Measurements from ENCODE around the gene TRAM2. TPM values are rescaled to one million over a fixed set of nuclear protein-coding genes. Genes with fewer than 3 reads are reported as not detected.
A peak's percentile ranks its signal among the peaks of the same experiment; 100 is the strongest.

The TRAM2 gene
- total RNA-seq, 1 experiment from 2014 or later: 21.2 TPM

DNA sequence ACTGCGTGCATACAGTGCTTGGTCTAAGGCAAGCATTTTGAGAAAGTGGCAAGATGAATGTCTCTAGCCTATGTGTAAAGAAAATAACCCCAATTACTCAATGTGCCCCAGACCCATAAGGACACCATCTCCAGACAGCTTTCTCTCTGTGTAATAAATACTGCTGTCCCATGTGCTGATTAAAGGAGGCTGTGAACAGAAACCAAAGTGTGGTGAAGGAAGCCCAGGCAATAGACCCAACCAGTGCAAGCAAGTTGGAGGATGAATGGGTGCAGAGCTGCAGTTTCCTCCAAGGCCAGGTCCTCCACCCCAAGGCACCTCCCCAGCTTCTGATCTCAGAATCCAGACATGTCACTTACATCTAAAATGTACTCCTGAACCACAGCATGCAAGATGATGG, 60.6 kb downstream of the TRAM2 start:
- Histone ChIP-seq H4K20me1 (ENCODE audit: control insufficient read depth, insufficient read depth, insufficient read length) (no peaks in the 10 kb centered on the region), H2AFZ (ENCODE audit: low read length) (no peak overlapping the region), H2BK20ac (ENCODE audit: low read depth, low read length, poor library complexity, severe bottlenecking) (no peak overlapping the region), H3K23ac (ENCODE audit: insufficient read length, low read depth, low read length) (no peak overlapping the region), H3K27ac (ENCODE audit: insufficient read length, low read depth, low read length) (no peak overlapping the region), H3K14ac (ENCODE audit: insufficient read depth, low read length) (no peak overlapping the region), H2BK15ac (ENCODE audit: low read depth, low read length) (no peak overlapping the region), H3K79me2 (ENCODE audit: insufficient read depth, low read length) (peaks cover 2% of the 10 kb centered on the region; the same call in 1 of the 2 replicates), H3K18ac (ENCODE audit: insufficient read length, low read depth, low read length) (no peak overlapping the region), H3T11ph (ENCODE audit: low read length) (no peak overlapping the region), H3K4me2 (ENCODE audit: insufficient read depth, insufficient read length, low read length) (no peak overlapping the region), H2BK120ac (ENCODE audit: low read depth, low read length, poor library complexity, severe bottlenecking) (no peak overlapping the region), H3K9me3 (ENCODE audit: control insufficient read depth, low read depth, low read length) (no peaks in the 10 kb centered on the region), H4K8ac (replicated peaks; ENCODE audit: insufficient read length, low read depth, low read length) (no peak overlapping the region), H4K5ac (ENCODE audit: insufficient read length, low read depth, low read length) (no peak overlapping the region), H3K4ac (ENCODE audit: low read depth, low read length) (no peak overlapping the region), H3K27me3 (ENCODE audit: insufficient read depth, low read length) (no peaks in the 10 kb centered on the region), H2AK5ac (ENCODE audit: insufficient read length, low read length) (no peak overlapping the region), H3K79me1 (ENCODE audit: insufficient read depth, low read depth, low read length, poor library complexity, severe bottlenecking) (no peaks in the 10 kb centered on the region), H2BK5ac (ENCODE audit: insufficient read length, low read length) (no peak overlapping the region), H2BK12ac (ENCODE audit: insufficient read length, low read depth, low read length) (no peak overlapping the region), H3K23me2 (ENCODE audit: insufficient read length, low read depth, low read length, poor library complexity, severe bottlenecking) (no peaks in the 10 kb centered on the region), H3K56ac (ENCODE audit: insufficient read length, low read depth, low read length) (no peak overlapping the region), H3K9ac (ENCODE audit: extremely low read depth, insufficient read length, low read length) (no peak overlapping the region), H4K91ac (ENCODE audit: insufficient read length, low read depth, low read length) (no peak overlapping the region), H3K4me1 (ENCODE audit: insufficient read depth, low read length) (peaks cover 3% of the 10 kb centered on the region; the same call in 1 of the 2 replicates)
- peaks cover 6 to 38% (median 9%) of the 10 kb centered on the region in 3 experiments; a peak in 4 of 7 replicates for H3K36me3 Mint-ChIP-seq (ENCODE audit: insufficient read depth in 1 of 3, low read depth in 3 of 3)
- H3K27me3 Mint-ChIP-seq (ENCODE audit: low read depth): no peaks in the 10 kb centered on the region
- no peak overlapping the region for H3K4me3 Mint-ChIP-seq
- no peaks in the 10 kb centered on the region for H3K9me3 Mint-ChIP-seq
- WGBS (ENCODE audit: extremely low coverage, insufficient read length, low lambda C conversion rate): no CpG with 5 or more reads among the region's 1 CpG
- H3K27ac Mint-ChIP-seq: 0 out of 7 replicates have a peak overlapping the region, but pooled peaks of 1 of the 3 experiments have one; percentile 65
- H3K4me1 Mint-ChIP-seq: peaks cover 37 to 59% of the 10 kb centered on the region in 2 experiments
- TF ChIP-seq, protein P1, sequence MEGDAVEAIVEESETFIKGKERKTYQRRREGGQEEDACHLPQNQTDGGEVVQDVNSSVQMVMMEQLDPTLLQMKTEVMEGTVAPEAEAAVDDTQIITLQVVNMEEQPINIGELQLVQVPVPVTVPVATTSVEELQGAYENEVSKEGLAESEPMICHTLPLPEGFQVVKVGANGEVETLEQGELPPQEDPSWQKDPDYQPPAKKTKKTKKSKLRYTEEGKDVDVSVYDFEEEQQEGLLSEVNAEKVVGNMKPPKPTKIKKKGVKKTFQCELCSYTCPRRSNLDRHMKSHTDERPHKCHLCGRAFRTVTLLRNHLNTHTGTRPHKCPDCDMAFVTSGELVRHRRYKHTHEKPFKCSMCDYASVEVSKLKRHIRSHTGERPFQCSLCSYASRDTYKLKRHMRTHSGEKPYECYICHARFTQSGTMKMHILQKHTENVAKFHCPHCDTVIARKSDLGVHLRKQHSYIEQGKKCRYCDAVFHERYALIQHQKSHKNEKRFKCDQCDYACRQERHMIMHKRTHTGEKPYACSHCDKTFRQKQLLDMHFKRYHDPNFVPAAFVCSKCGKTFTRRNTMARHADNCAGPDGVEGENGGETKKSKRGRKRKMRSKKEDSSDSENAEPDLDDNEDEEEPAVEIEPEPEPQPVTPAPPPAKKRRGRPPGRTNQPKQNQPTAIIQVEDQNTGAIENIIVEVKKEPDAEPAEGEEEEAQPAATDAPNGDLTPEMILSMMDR (conservative IDR thresholded peaks at IDR 0.05): no peak
- DNase-seq: no peak

Measured in H9 (cell line).